Limb (tissue), 2 donors: ENCODE results near the gene IL1B.
"Not testable (repeated sequence)": the region's sequence is repeated elsewhere in the genome, so short reads cannot be mapped to it uniquely, and the experiment has no call there.

Experiments used
- DNase-seq, 2 donors: peaks; one replicate each; pipeline ENCODE4 v3.0.0-alpha.2; 2016; ENCODE audit errors: extremely low spot score in 2 of 2

IL1B gene

DNA sequence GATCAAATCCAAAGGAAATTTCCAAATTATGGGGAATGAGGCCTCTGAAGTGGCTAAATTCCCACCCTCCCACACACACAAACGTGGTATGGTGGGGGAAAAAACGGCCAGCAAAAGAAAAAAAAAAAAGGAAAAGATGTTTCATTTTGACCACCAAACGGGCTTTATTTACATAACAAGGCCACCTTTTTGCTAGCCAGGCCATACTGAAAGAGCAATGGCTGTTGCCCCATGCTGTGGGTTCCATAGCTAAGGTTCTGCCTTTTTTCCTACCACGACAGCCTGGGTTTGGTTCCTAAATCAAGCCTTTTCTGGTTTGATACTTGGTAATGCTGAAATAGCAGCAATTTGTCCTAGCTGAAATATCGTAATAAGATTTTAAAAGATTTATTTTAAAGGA is 14.0 kb upstream of the IL1B start:
- DNase-seq: no peak

DNA sequence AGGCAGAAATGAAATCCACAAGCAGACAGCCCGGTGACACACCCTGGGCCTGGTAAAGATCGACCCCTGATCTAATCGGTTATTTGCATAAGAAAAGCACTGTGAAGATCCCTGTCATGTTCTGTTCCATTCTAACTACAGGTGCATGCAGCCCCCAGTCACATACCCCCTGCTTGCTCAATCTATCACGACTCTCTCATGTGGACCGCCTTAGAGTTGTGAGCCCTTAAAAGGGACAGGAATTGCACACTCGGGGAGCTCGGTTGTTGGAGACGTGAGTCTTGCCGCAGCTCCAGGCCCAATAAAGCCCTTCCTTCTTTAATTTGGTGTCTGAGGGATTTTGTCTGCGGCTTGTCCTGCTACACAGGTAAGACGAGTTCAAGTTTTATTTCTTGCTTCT is 13.4 kb upstream of the IL1B start:
- no peak for DNase-seq

DNA sequence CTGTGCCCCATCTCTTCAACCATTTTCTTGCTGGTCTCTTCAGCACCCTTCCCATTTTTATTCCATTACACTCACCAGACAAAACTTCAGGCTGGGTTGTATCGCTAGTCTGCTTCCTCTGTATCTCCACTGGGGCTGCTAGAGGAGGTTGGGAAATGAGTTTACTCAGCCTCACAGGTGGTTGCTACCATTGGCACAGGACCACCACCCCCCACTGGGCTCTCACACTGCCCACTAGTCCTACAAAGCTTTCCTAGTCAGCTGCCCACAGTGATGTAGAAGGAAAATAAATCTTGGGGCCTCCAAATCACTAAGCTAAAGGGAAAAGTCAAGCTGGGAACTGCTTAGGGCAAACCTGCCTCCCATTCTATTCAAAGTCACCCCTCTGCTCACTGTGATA is 12.3 kb upstream of the IL1B start:
- no peak for DNase-seq

DNA sequence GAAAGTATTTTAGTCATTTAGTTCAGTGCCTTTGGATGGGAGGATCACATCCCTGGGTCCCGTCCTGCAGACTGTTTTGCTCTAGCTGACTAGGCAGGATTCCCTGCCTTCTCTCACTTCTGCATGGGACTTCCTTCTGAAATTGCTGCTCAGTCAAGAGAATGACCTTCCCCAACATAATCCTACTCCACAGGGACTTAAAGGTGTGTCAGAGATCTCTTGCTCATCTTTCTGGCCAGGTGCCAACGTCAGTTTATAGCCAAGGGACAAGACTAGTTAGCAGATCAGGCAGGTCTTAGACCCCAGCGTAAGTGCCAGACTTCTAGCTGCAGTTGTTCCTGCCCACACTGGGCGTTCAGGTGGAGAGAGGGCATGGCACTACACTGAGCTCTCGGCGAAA is 9.5 kb upstream of the IL1B start:
- no peak for DNase-seq

DNA sequence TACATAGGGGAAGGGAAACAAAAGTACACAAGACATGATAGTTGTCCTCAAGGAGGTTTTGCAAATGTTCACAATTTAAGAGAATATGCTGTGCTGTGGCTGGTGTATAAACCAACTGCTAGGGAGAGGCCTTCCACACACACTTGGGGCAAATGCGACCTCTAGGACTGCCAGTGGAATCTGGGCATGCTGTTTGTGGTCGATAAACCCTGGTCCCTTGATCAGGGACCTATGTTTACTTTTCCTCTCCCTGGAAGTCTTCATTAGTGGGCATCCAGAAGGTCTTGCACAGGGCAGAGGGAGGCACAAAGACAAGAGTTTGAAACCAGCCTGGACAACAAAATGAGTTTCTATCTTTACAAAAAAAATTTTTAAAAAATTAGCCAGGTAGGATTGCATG is 7.3 kb upstream of the IL1B start:
- DNase-seq: no peak

DNA sequence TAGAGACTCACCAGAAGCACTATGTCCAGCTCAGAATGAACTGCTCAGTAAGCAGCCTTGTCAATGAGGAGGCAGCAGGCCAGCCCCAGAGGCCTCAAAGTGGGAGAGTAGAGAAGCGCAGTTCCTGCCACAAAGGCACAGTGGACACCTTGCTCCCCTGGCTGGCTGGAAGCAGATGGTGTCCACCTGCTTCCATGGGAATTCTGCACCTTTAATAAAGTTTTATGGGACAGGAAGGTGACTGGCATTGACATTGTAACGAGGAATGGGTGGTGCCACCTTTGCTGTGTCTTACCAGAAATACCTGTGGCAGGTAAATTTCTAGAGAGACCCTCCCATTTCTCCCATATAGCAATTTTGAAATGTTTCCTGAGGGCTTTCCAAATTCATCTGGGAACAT is 6.7 kb upstream of the IL1B start:
- no peak for DNase-seq

DNA sequence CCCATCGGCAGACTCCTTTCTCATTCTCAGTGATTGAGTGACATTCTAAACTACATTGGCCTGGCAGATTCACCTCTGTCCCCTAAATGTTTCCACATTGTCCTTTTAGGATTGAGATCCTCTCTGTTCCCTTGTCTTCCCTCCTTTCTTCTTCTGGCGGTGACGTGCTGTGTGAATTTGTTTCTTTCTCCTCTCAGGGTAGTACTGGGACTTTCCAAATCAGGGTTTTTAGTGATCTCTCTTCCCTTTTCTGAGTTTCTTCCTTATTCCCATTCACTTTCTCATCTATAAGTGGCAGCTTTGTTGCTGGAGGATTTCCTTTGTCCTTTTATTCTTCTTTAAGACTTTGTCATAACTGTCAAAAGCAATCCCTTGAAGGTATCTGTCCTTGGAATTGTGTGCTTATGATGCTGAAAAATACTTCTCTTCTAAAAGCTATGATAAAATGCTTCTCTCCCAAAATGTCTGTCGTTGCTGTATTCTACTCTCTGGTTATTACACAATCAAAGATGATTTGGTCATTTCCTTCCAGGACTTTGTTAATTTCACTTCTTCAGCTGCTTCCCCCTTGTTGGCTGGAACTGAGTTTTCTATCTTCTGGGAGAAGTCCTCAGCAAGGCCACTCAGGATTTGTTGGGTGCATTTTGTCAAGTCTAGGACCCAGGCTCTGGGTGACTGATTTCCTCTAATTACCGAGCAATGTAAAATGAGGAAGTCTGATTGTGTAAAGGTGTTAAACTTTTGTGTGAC is 4.9 kb upstream of the IL1B start:
- DNase-seq: no peak

DNA sequence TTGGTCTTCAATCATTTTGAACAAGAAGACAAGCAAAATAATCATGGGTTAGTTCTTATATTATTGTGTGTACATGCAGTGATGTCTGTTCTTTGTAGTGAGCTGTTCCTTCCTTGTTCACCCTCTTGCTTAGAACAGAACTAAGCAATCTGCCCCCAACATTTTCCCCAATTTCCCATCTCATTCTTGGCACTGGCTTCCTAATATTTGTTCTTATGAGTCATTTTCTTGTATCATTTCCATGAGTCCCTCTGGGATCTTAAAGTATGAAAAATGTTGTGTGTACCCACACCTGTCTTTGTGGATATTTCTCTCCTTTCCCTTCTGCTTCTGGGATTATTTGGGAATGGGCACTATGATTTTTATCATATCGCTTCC is 3.5 kb upstream of the IL1B start:
- DNase-seq: no peak

DNA sequence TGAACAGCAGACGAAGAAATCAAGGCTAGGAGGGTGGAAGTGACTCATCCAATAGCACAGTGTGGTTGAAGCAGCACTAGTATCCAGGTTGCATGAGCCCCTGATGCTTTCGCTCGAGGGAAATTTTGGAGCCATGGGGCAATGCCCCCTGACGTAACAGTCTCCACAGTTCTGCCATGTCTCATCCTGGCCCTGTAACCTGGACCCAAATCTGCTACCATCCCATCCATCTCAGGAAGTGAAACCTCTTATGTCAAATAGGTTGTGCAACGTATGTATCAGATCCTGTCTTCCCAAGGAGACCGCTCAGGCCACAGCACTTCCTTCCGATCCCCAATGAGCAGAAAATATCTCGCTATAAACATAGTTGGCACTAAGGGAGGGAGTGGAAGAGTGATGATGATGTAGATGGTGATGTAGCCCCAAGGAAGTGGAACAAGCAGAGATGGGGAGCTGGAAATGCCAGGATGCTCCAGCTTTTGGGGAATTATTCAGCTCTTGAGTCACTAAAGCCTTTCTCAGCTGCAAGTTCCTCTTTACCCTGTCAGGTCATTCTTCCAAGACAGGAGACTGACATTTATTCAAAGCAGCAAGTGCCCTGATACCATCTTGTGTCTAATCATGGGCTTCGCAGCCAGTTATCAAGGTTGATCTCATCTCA is 3.0 kb upstream of the IL1B start:
- DNase-seq: no peak

DNA sequence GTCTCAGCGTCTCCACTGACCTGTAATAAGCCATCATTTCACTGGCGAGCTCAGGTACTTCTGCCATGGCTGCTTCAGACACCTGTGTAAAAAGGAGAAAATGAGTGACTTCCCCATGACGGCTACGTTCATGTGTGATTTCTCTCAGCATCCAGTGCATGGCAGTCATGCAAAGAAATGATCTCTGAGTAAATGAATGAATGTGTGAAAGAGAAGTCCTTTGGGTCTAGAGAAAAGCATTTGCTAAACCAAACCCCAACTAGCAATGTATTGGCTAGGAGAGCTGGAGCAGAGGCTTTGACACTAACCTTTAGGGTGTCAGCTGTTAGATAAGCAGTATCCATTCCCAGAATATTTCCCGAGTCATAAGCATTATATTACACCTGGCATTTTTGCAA is 417 bp downstream of the IL1B start:
- DNase-seq: no peak

DNA sequence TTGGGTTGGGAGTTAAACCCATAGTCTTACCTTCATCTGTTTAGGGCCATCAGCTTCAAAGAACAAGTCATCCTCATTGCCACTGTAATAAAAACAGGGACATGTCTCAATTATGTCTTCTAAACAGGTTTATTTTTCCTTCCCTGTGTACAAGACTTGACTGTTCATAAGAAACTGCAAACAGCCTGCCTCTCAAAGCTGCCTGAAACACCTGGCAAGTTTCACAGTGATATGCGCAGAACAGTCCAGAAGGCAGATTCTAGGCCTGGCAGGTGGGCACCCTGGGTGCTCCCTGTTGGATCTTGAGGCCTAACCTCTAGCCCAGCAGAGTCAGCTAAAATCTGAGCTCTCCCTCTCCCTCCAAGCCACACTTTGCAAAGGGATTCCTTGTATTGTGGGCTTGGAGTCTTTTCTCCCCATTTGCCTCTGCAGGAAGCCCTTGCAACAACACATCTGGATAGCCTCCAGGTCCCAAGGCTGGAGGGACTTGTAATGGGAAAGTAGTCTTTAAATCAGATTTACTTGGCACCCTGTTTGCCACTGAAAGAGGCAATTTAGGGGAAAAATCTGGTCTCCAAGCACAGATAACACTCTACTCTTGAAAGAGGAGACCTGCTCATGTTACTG is 930 bp downstream of the IL1B start:
- DNase-seq: no peak

DNA sequence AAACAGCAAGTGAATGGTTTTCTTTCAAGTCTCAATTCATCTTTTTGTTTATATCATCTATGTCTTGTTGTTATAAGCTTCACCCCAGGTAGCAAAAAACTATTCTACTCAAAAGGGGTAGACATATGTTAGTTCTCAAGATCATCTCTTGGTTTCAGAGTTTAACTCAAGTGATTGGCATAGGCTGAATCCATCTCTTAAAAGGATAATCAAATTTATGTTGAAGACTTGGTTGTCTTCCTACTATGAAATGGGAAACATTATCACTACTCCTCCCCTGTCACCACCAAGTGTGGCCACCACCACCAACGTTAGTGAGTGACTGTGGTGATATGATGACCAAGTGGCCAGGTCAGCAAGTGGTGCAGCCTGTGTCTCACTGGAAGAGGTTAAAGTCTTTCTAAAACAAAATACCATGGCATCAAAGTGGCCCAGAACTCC is 1.5 kb downstream of the IL1B start:
- no peak for DNase-seq

DNA sequence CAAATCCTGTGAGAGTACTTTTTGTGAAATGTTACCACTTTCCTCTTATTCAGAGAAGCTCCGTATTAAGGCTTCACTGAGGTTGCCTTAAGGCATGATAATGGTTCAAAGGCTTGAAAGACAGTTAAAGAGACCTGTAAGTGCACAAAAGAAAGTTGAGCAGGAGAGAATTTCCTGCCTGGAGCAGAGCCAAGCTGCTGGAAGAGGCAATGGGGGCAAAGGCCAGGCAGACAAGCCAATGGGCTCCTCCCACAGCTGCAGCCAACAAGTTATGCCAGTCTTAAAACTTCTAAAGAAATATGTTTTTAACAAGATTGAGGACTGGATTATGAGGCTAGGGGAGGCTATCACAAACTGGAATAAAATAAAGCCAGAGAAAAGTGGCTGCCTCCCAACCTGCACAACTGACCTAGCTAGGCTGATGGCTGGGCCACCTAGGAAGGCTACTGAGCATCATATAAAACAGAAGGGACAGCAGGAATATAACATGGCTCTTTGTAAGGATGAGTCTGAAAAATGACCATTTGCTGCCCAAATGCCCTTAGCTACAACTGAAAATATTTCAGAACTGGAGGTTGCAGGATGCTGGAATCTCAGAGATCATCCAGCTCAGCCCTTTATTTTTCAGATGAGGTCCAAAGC is 2.1 kb downstream of the IL1B start:
- DNase-seq: no peak

DNA sequence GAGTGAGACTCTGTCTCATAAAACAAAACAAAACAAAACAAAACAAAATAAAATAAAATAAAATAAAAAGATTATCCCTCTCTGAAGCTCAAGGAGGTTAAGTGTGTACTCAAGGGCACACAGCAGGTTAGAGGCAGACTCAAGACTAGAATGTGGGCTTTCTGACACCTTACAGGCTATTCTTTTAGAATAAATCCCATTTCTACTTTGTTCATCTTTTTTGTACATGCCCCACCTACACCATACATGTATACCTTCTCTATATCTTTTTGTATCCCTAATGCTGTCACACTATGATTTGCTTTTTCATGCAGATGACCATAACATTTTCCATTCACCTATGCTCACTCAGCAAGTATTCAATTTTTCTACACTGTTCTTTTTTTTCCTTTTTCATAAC is 2.6 kb downstream of the IL1B start:
- no peak for DNase-seq

DNA sequence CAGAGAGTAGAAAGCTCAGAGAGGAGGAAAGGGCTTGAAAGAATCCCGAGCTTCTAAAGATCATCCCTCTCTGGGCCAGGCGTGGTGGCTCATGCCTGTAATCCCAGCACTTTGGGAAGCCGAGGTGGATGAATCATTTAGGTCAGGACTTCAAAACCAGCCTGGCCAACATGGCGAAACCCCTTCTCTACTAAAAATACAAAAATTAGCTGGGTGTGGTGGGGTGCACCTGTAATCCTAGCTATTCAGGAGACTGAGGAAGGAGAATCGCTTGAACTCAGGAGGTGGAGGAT is 3.0 kb downstream of the IL1B start:
- not testable (repeated sequence) for DNase-seq

DNA sequence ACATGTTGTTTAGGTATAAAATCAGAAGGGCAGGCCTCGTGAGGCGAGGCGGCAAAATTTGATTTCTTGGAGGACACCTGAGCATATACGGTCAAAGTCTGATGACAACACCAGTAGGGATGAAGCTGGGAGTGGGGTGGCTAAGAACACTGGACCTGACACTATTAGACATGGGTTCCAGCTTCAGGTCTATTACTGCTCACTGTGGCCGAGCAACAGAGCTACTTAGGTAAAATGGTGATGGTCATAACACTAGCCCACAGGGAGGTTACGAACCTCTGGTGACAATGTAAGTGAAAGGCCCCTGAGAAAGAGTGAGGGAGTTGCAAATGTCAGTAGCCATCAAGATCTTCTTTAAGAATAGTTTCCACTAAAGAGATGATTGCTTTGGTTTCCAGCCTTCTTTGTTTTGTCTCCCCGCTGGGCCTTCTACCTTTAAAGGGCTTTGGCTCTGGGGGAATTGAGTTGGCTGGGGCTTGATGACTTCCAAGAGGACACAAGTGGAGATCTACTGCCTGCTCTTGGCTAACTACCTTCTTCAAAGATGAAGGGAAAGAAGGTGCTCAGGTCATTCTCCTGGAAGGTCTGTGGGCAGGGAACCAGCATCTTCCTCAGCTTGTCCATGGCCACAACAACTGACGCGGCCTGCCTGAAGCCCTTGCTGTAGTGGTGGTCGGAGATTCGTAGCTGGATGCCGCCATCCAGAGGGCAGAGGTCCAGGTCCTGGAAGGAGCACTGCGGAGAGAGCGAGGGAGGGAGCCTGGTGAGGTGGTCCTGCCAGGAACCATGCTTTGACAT is 3.5 kb downstream of the IL1B start:
- no peak for DNase-seq

DNA sequence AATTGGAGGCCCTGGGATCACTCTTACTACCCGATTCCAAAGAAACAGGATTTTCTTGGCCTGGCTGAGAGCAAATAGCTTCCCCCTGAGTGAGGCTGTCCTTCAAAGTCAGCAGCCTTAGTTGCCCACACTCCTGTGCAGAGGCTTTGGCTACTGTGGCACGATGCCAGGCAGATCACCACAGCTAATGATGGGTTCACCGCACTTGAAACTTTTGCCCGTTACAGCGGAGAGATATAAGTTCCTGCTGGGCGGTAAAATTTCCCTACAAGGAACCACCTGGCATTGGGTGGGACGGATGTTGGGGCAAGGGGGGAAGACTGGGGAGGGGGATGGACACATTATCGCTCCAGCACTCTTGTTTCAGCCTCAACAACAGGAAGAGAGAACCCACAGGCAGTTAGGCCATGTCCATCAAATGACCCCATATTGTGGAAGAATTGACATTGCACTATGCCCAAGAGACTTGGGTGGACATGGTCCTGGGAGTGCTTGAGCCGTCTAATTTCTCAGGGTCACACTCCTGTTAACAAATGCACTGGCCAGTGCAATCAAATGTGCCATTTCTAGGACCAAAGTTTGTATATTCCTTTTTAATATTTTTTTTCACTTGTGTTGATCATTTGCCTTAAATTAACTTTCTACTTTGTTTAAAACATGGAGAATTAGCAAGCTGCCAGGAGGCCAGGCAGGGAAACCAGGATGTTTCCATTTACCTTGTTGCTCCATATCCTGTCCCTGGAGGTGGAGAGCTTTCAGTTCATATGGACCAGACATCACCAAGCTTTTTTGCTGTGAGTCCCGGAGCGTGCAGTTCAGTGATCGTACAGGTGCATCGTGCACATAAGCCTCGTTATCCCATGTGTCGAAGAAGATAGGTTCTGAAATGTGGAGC is 4.4 kb downstream of the IL1B start:
- no peak for DNase-seq

DNA sequence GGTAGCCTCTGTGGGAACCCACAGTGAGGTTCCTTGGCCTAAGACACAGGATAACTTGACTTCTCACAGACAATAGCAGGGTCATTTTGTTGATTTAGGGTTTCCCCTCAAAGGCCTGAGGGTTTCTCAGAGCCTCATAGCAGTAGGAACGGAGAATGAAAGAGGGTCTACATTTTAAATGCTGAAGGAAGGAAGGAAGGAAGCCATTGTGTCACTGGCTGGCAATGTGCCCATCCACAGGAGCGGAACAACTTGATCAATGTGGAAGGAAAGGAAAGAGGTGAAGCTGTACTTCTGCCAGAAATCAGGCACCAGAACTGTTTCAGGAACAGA is 5.1 kb downstream of the IL1B start:
- DNase-seq: no peak

DNA sequence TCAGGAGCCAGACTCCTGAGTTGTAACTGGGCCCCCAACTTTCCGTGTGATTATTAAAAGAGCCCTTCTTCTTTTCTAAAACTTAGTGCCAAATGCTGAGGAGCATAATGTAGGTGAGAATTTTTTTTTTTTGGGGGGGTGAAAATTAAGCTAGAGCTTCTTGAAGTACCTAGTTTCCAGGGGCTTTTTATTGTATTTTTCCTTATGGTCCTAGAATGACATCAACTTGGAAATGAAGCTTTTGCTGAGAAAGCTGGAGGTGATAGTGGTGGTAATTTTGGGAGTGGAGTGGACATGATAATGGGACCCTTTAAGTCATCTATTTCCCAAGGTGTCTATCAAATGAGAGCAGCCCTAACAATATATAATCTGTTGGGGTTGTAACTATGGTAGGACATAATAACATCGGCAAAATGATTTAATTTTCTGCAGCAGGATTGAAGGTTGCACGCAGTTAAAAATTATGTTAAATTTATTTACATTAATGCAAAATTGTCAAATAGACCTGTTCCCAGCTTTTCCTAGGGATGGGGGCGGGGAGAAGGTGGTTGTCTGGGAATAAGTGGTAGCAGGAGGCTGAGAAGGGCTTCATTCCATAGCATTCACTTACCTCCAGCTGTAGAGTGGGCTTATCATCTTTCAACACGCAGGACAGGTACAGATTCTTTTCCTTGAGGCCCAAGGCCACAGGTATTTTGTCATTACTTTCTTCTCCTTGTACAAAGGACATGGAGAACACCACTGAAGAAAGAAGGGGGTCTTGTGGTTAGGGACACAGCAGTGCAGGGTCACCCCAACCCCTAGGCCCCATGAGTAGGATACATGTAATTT is 5.7 kb downstream of the IL1B start:
- no peak for DNase-seq
